ENCODE measurements around the gene KRT8. TPM values are rescaled to one million over a fixed set of nuclear protein-coding genes. Genes with fewer than 3 reads are reported as not detected.

KRT8 gene
- total and polyA plus RNA-seq, 2 of the 13 experiments (the other 11 are each of a cell fraction or from before 2014, with no cell fraction given): 498 to 718 TPM

DNA sequence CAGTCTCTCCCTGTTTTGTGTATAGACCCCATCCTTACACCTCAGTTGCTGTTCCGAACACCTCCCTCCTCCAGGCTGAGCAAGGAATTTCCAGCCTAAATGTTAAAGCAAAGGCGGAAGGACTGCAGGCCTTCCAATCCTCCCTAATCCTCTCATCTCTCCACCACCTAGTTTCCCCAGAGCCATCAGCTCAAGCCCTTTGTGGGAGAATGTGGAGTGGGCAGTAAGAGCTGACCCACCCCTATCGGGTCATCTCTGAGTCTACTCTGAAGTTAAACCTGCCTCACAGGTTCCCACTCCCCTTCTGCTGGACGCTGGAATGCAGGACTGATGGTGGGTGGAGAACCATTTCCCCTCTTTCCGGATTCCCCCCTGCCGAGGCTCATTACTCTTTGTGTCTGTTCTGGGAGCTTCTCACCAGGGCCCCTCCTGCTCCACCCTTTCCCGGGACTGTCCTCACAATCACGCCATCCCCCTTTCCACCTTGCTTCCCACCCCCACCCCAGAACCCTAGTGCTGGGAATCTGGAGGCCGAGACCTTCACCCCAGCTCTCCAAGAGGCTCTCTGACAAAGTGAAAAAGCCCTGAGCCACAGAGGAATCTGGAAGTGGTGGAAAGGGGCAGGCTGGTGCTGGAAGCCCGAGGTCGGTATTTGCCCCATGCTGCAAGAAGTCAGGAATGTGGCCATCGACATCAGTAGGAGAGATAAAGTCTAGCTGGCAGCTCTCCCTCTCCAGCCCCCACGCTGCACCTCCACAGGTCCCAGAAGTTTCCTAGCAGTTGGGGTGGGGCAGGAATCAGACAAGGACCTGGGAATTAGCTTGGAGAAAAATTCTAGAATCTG is 40.7 kb upstream of the KRT8 start (continued):
- TF ChIP-seq, protein P1, sequence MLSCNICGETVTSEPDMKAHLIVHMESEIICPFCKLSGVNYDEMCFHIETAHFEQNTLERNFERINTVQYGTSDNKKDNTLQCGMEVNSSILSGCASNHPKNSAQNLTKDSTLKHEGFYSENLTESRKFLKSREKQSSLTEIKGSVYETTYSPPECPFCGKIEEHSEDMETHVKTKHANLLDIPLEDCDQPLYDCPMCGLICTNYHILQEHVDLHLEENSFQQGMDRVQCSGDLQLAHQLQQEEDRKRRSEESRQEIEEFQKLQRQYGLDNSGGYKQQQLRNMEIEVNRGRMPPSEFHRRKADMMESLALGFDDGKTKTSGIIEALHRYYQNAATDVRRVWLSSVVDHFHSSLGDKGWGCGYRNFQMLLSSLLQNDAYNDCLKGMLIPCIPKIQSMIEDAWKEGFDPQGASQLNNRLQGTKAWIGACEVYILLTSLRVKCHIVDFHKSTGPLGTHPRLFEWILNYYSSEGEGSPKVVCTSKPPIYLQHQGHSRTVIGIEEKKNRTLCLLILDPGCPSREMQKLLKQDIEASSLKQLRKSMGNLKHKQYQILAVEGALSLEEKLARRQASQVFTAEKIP (CRISPR knock-in tag; IDR thresholded peaks at IDR 0.05; ENCODE audit: borderline replicate concordance): no peak
- no peak for TF ChIP-seq ZNF709 (CRISPR knock-in tag; IDR thresholded peaks at IDR 0.05)
- TF ChIP-seq MLLT10 (CRISPR knock-in tag; IDR thresholded peaks at IDR 0.05): no peak
- TF ChIP-seq, protein P2, sequence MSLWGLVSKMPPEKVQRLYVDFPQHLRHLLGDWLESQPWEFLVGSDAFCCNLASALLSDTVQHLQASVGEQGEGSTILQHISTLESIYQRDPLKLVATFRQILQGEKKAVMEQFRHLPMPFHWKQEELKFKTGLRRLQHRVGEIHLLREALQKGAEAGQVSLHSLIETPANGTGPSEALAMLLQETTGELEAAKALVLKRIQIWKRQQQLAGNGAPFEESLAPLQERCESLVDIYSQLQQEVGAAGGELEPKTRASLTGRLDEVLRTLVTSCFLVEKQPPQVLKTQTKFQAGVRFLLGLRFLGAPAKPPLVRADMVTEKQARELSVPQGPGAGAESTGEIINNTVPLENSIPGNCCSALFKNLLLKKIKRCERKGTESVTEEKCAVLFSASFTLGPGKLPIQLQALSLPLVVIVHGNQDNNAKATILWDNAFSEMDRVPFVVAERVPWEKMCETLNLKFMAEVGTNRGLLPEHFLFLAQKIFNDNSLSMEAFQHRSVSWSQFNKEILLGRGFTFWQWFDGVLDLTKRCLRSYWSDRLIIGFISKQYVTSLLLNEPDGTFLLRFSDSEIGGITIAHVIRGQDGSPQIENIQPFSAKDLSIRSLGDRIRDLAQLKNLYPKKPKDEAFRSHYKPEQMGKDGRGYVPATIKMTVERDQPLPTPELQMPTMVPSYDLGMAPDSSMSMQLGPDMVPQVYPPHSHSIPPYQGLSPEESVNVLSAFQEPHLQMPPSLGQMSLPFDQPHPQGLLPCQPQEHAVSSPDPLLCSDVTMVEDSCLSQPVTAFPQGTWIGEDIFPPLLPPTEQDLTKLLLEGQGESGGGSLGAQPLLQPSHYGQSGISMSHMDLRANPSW (CRISPR knock-in tag; IDR thresholded peaks at IDR 0.05; ENCODE audit: borderline replicate concordance): no peak
- TF ChIP-seq, protein P3, sequence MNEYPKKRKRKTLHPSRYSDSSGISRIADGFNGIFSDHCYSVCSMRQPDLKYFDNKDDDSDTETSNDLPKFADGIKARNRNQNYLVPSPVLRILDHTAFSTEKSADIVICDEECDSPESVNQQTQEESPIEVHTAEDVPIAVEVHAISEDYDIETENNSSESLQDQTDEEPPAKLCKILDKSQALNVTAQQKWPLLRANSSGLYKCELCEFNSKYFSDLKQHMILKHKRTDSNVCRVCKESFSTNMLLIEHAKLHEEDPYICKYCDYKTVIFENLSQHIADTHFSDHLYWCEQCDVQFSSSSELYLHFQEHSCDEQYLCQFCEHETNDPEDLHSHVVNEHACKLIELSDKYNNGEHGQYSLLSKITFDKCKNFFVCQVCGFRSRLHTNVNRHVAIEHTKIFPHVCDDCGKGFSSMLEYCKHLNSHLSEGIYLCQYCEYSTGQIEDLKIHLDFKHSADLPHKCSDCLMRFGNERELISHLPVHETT (CRISPR knock-in tag; conservative IDR thresholded peaks at IDR 0.05): no peak
- TF ChIP-seq KLF11 (CRISPR knock-in tag; IDR thresholded peaks at IDR 0.05): no peak
- TF ChIP-seq ZNF124 (CRISPR knock-in tag; IDR thresholded peaks at IDR 0.05): no peak
- no peak for TF ChIP-seq FOXM1 (CRISPR knock-in tag; IDR thresholded peaks at IDR 0.05)
- no peak for TF ChIP-seq TOPORS (CRISPR knock-in tag; IDR thresholded peaks at IDR 0.05)
- TF ChIP-seq, protein P4, sequence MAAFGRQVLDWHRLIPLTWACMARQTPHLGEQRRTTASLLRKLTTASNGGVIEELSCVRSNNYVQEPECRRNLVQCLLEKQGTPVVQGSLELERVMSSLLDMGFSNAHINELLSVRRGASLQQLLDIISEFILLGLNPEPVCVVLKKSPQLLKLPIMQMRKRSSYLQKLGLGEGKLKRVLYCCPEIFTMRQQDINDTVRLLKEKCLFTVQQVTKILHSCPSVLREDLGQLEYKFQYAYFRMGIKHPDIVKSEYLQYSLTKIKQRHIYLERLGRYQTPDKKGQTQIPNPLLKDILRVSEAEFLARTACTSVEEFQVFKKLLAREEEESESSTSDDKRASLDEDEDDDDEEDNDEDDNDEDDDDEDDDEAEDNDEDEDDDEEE (CRISPR knock-in tag; IDR thresholded peaks at IDR 0.05): no peak
- TF ChIP-seq NAIF1 (CRISPR knock-in tag; IDR thresholded peaks at IDR 0.05; ENCODE audit: borderline replicate concordance): no peak
- peak; percentile 66 for TF ChIP-seq NR2F6 (IDR thresholded peaks at IDR 0.05)
- TF ChIP-seq NR2F6 (CRISPR knock-in tag; IDR thresholded peaks at IDR 0.05): peak; percentile 38
- TF ChIP-seq SUZ12 (IDR thresholded peaks at IDR 0.05; ENCODE audit: low read depth, low read length): no peak
- no peak for TF ChIP-seq ZFP36 (IDR thresholded peaks at IDR 0.05; ENCODE audit: borderline replicate concordance, low read depth, low read length, partially characterized antibody)
- TF ChIP-seq LCORL (IDR thresholded peaks at IDR 0.05): no peak
- peak; percentile 93 for TF ChIP-seq LCORL (CRISPR knock-in tag; IDR thresholded peaks at IDR 0.05)
- TF ChIP-seq PITX1 (CRISPR knock-in tag; IDR thresholded peaks at IDR 0.05): peak; percentile 41; the same call in 1 of the 2 replicates
- TF ChIP-seq SYNCRIP (IDR thresholded peaks at IDR 0.05; ENCODE audit: insufficient read depth, low read depth, low read length): no peak
- no peak for TF ChIP-seq MED13 (CRISPR knock-in tag; IDR thresholded peaks at IDR 0.05)
- no peak for TF ChIP-seq ZNF660 (CRISPR knock-in tag; IDR thresholded peaks at IDR 0.05; ENCODE audit: borderline replicate concordance, low read depth)
- no peak for TF ChIP-seq GPN1 (CRISPR knock-in tag; IDR thresholded peaks at IDR 0.05; ENCODE audit: borderline replicate concordance)
- TF ChIP-seq KLF6 (CRISPR knock-in tag; IDR thresholded peaks at IDR 0.05): 0 out of 2 replicates have a peak, but pooled peaks have one; percentile 47
- no peak for TF ChIP-seq ZNF549 (CRISPR knock-in tag; IDR thresholded peaks at IDR 0.05)
- no peak for TF ChIP-seq ATAD3A (CRISPR knock-in tag; IDR thresholded peaks at IDR 0.05)
- no peak for TF ChIP-seq ZNF556 (CRISPR knock-in tag; IDR thresholded peaks at IDR 0.05; ENCODE audit: borderline replicate concordance)
